AG10803 (cell line): Measurements from ENCODE around the gene GULP1.

ENCODE experiments used
- DNase-seq: peaks from one replicate; pipeline ENCODE4 v3.0.0; 2010; ENCODE audit warnings: low read depth
- H3K4me3 ChIP-seq: 2 replicates; pipeline ENCODE4 v1.5.1; 2011; ENCODE audit warnings: mild to moderate bottlenecking, low read length, control low read depth
- CTCF ChIP-seq: conservative IDR thresholded peaks from 2 replicates; pipeline ENCODE4 v1.5.1; 2011; ENCODE audit warnings: mild to moderate bottlenecking, low read length, control low read depth, inconsistent platforms

The GULP1 gene

GRCh38 chr2:188522517-188522916, 230.8 kb downstream of the GULP1 start:
- no peak for TF ChIP-seq CTCF
- no peak overlapping the region for H3K4me3 ChIP-seq
- no peak for DNase-seq

- TF ChIP-seq CTCF, result no peak
- no peak overlapping the region for H3K4me3 ChIP-seq
- DNase-seq, result no peak
Measured at GRCh38 chr2:188523919-188524318, 232.2 kb downstream of the GULP1 start.

GRCh38 chr2:188524519-188525113, 232.9 kb downstream of the GULP1 start:
- TF ChIP-seq CTCF, result peak; percentile 71
- peak; percentile 62 for DNase-seq
- H3K4me3 ChIP-seq, result no peak overlapping the region

GRCh38 chr2:188526701-188527100, 235.0 kb downstream of the GULP1 start:
- DNase-seq, result no peak
- TF ChIP-seq CTCF, result no peak

GRCh38 chr2:188527141-188527540, 235.5 kb downstream of the GULP1 start:
- DNase-seq, result peak; percentile 22
- TF ChIP-seq CTCF, result no peak
- H3K4me3 ChIP-seq, result no peak overlapping the region

More at GRCh38 chr2:188526701-188527100, 235.0 kb downstream of the GULP1 start:
- H3K4me3 ChIP-seq, result no peak overlapping the region

GRCh38 chr2:188527581-188527993, 235.9 kb downstream of the GULP1 start:
- TF ChIP-seq CTCF, result no peak
- peak overlapping the region; percentile 14 for H3K4me3 ChIP-seq
- DNase-seq, result peak; percentile 13

- no peak for DNase-seq
- no peak for TF ChIP-seq CTCF
- no peak overlapping the region for H3K4me3 ChIP-seq
Measured at GRCh38 chr2:188529710-188530109, 238.0 kb downstream of the GULP1 start.
